PFSK-1 (cell line): ENCODE data around the gene RNF115.

Experiments used
- POLR2AphosphoS5 ChIP-seq: IDR thresholded peaks from 2 replicates; pipeline ENCODE4 v1.6.1; 2012; ENCODE audit warnings: low read depth, mild to moderate bottlenecking, control low read depth, low read length, moderate library complexity
- REST ChIP-seq, 2 experiments: IDR thresholded peaks; 2 replicates each; pipeline versions ENCODE4 v1.6.1 to v1.8.0; 2011 to 2012; ENCODE audit warnings: low read depth in 2 of 2, low read length in 2 of 2, control low read depth in 1 of 2, inconsistent platforms in 1 of 2, mild to moderate bottlenecking in 1 of 2, moderate library complexity in 1 of 2; ENCODE audit not compliant: insufficient read depth in 1 of 2

DNA sequence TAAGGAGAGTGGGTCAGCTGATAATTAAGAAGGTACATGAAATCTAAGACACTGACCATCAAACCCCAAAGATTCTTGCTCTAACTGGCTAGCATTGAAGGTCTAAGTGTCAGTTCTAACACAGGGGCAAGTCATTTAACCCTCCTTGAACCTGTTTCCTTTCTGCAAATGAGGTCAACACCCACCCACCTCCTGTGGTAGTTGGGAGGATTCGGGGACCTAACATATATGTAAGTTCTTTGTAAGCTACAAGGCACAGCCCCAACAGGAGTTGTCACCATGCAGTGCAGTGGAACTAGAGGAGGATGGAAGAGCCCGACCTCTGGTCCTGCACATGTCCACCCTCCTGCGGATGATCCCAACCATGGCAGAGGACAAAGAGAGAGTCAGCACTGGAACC is 23.9 kb upstream of the RNF115 start:
- TF ChIP-seq POLR2AphosphoS5 (no peak), REST (IDR thresholded peaks at IDR 0.05; ENCODE audit: insufficient read depth in 1 of 2, low read depth in 2 of 2, low read length in 2 of 2) (no peak)
